H1 (cell line): Measurements from ENCODE around the gene ZNF407. TPM values are rescaled to one million over a fixed set of nuclear protein-coding genes. Genes with fewer than 3 reads are reported as not detected.
A peak's percentile ranks its signal among the peaks of the same experiment; 100 is the strongest.

Experiments used
- CTCF ChIA-PET: fragments of 300-600 bp; sonication (Branson Sonifier 250); formaldehyde crosslinking; loops from one replicate; lab custom pipeline; 2021; ENCODE audit not compliant: partially characterized antibody; lab: Charles Lee
- POLR2A ChIA-PET: fragments of 300-600 bp; sonication (Branson Sonifier 250); formaldehyde crosslinking; loops from one replicate; lab custom pipeline; 2021; ENCODE audit warnings: inconsistent platforms; ENCODE audit not compliant: partially characterized antibody; lab: Charles Lee
- DNase-seq, 2 experiments: peaks; one replicate each; pipeline versions ENCODE4 v3.0.0 to v3.0.0-alpha.2; 2010 to 2022; ENCODE audit warnings: low spot score in 2 of 2, low read depth in 1 of 2, mixed read lengths in 1 of 2
- FAIRE-seq: peaks from 2 replicates; lab custom pipeline; 2011; peaks lifted over from hg19 to GRCh38; lab: Jason Lieb, UNC
- H2AFZ ChIP-seq: 2 replicates; pipeline ENCODE4 v1.8.1; 2012; ENCODE audit warnings: low read length, inconsistent platforms
- H2AK5ac ChIP-seq: 2 replicates; pipeline ENCODE4 v1.6.1; 2013; ENCODE audit warnings: low read depth, low read length
- H2BK120ac ChIP-seq: replicated peaks from 2 replicates; pipeline ENCODE3; 2013; ENCODE audit warnings: low read depth, low read length, inconsistent platforms
- H2BK12ac ChIP-seq: 2 replicates; pipeline ENCODE4 v1.6.1; 2013; ENCODE audit warnings: low read depth, low read length
- H2BK15ac ChIP-seq: 2 replicates; pipeline ENCODE4 v1.6.1; 2013; ENCODE audit warnings: low read length
- H2BK20ac ChIP-seq: 2 replicates; pipeline ENCODE4 v1.6.1; 2013; ENCODE audit warnings: low read length
- H2BK5ac ChIP-seq: 2 replicates; pipeline ENCODE4 v1.6.1; 2013; ENCODE audit warnings: low read depth, low read length
- H3K14ac ChIP-seq: 2 replicates; pipeline ENCODE4 v1.6.1; 2013; ENCODE audit warnings: inconsistent platforms; ENCODE audit not compliant: insufficient read length
- H3K18ac ChIP-seq: 2 replicates; pipeline ENCODE4 v1.6.1; 2013; ENCODE audit warnings: low read length; ENCODE audit errors: extremely low read depth
- H3K23ac ChIP-seq: 2 replicates; pipeline ENCODE4 v1.6.1; 2013; ENCODE audit warnings: inconsistent platforms; ENCODE audit not compliant: insufficient read length
- H3K23me2 ChIP-seq: 2 replicates; pipeline ENCODE4 v1.6.1; 2013; ENCODE audit warnings: low read depth, low read length
- H3K27ac ChIP-seq: 2 replicates; pipeline ENCODE4 v1.6.1; 2011; ENCODE audit warnings: low read depth, low read length, inconsistent platforms
- H3K27me3 ChIP-seq, 4 experiments: replicated peaks in 1 of 4; 1 replicate in 1 of 4; 2 replicates in 3 of 4; pipeline versions ENCODE4 v1.6.1 to v1.8.1; 2011 to 2013; ENCODE audit warnings: low read length in 3 of 4, mild to moderate bottlenecking in 3 of 4, inconsistent platforms in 2 of 4, mixed read lengths in 2 of 4, moderate library complexity in 1 of 4; ENCODE audit not compliant: control insufficient read depth in 3 of 4, insufficient read depth in 3 of 4; ENCODE audit errors: extremely low read depth in 1 of 4
- H3K36me3 ChIP-seq, 4 experiments: 2 replicates each; pipeline versions ENCODE4 v1.6.1 to v1.8.1; 2011 to 2013; ENCODE audit warnings: mild to moderate bottlenecking in 4 of 4, low read length in 3 of 4, moderate library complexity in 2 of 4, control low read depth in 1 of 4, inconsistent platforms in 1 of 4; ENCODE audit not compliant: insufficient read depth in 4 of 4, control insufficient read depth in 2 of 4
- H3K4ac ChIP-seq: replicated peaks from 2 replicates; pipeline ENCODE3; 2013; ENCODE audit warnings: low read length, low read depth, mixed read lengths, inconsistent platforms; ENCODE audit not compliant: insufficient read length
- H3K4me1 ChIP-seq, 4 experiments: replicated peaks in 1 of 4; 1 replicate in 1 of 4; 2 replicates in 3 of 4; pipeline versions ENCODE4 v1.6.1 to v1.8.1; 2011 to 2013; ENCODE audit warnings: low read length in 3 of 4, inconsistent platforms in 2 of 4, mixed read lengths in 1 of 4; ENCODE audit not compliant: insufficient read depth in 4 of 4, control insufficient read depth in 3 of 4
- H3K4me2 ChIP-seq, 2 experiments: 2 replicates each; pipeline versions ENCODE4 v1.6.1 to v1.8.1; 2011 to 2013; ENCODE audit warnings: low read depth in 2 of 2, low read length in 2 of 2, control low read depth in 1 of 2, inconsistent platforms in 1 of 2, mild to moderate bottlenecking in 1 of 2; ENCODE audit not compliant: insufficient read depth in 1 of 2
- H3K4me3 ChIP-seq, 4 experiments: fragments of 200-600, 300-600 bp in 1 of 4; sonication (generic), shearing (Covaris generic), sonication (Bioruptor Twin) in 1 of 4; 2 replicates each; pipeline versions ENCODE4 v1.5.1 to v1.8.1; 2011 to 2016; ENCODE audit warnings: low read length in 4 of 4, low read depth in 3 of 4, control low read depth in 2 of 4, inconsistent platforms in 2 of 4, mild to moderate bottlenecking in 2 of 4, mixed read lengths in 1 of 4, moderate library complexity in 1 of 4; ENCODE audit not compliant: insufficient read depth in 2 of 4; ENCODE audit errors: extremely low read depth in 1 of 4
- H3K56ac ChIP-seq: replicated peaks from 2 replicates; pipeline ENCODE3; 2013; ENCODE audit warnings: low read depth, mild to moderate bottlenecking, mixed read lengths, low read length, inconsistent platforms; ENCODE audit not compliant: insufficient read length
- H3K79me1 ChIP-seq: 2 replicates; pipeline ENCODE4 v1.6.1; 2013; ENCODE audit warnings: low read depth, low read length, control low read depth
- H3K79me2 ChIP-seq, 2 experiments: 2 replicates each; pipeline versions ENCODE4 v1.6.1 to v1.8.1; 2012 to 2013; ENCODE audit warnings: low read length in 2 of 2, mild to moderate bottlenecking in 2 of 2, inconsistent platforms in 1 of 2; ENCODE audit not compliant: insufficient read depth in 2 of 2, control insufficient read depth in 1 of 2
- H3K9ac ChIP-seq, 4 experiments: replicated peaks in 1 of 4; 1 replicate in 1 of 4; 2 replicates in 3 of 4; pipeline versions ENCODE4 v1.6.1 to v1.8.1; 2011 to 2013; ENCODE audit warnings: low read depth in 3 of 4, low read length in 3 of 4, control low read depth in 2 of 4, mild to moderate bottlenecking in 2 of 4, moderate library complexity in 2 of 4, inconsistent platforms in 1 of 4; ENCODE audit errors: extremely low read depth in 1 of 4
- H3K9me3 ChIP-seq, 2 experiments: 2 replicates each; pipeline versions ENCODE4 v1.6.1 to v1.8.1; 2012 to 2013; ENCODE audit warnings: mild to moderate bottlenecking in 2 of 2, moderate library complexity in 2 of 2, control low read depth in 1 of 2, inconsistent platforms in 1 of 2, low read depth in 1 of 2, low read length in 1 of 2, mixed read lengths in 1 of 2; ENCODE audit not compliant: insufficient read depth in 2 of 2
- H4K20me1 ChIP-seq, 2 experiments: replicated peaks in 1 of 2; 2 replicates each; pipeline versions ENCODE3 to v1.8.1; 2011 to 2013; ENCODE audit warnings: inconsistent platforms in 2 of 2, low read length in 2 of 2, mild to moderate bottlenecking in 1 of 2; ENCODE audit not compliant: insufficient read depth in 2 of 2, control insufficient read depth in 1 of 2
- H4K5ac ChIP-seq: 2 replicates; pipeline ENCODE4 v1.6.1; 2013; ENCODE audit warnings: low read length, low read depth, mixed read lengths, inconsistent platforms; ENCODE audit not compliant: insufficient read length
- H4K8ac ChIP-seq: 2 replicates; pipeline ENCODE4 v1.8.0; 2013; ENCODE audit warnings: mild to moderate bottlenecking, moderate library complexity, low read length, inconsistent platforms; ENCODE audit not compliant: insufficient read depth; ENCODE audit errors: extremely low read depth
- H4K91ac ChIP-seq: replicated peaks from 2 replicates; pipeline ENCODE3; 2013; ENCODE audit warnings: low read length, mixed read lengths, inconsistent platforms; ENCODE audit not compliant: insufficient read length
- ATF2 ChIP-seq: IDR thresholded peaks from 2 replicates; pipeline ENCODE4 v1.6.1; 2012; ENCODE audit warnings: low read length, inconsistent platforms
- BRCA1 ChIP-seq: IDR thresholded peaks from 2 replicates; pipeline ENCODE4 v1.6.1; 2012; ENCODE audit warnings: low read depth, low read length, improper control_type of control experiment
- CREB1 ChIP-seq: IDR thresholded peaks from 2 replicates; pipeline ENCODE4 v1.6.1; 2012; ENCODE audit warnings: inconsistent platforms
- CTCF ChIP-seq, 3 experiments: IDR thresholded peaks; 1 replicate in 2 of 3; 2 replicates in 1 of 3; pipeline versions ENCODE4 v1.5.1 to v1.6.1; 2011; ENCODE audit warnings: low read length in 3 of 3, mild to moderate bottlenecking in 3 of 3, inconsistent platforms in 2 of 3, low read depth in 1 of 3, moderate library complexity in 1 of 3; ENCODE audit not compliant: insufficient read depth in 1 of 3; ENCODE audit errors: control extremely low read depth in 1 of 3
- RAD21 ChIP-seq, 2 experiments: IDR thresholded peaks in 1 of 2; conservative IDR thresholded peaks in 1 of 2; 2 replicates each; pipeline ENCODE4 v1.6.1; 2011; ENCODE audit warnings: low read depth in 2 of 2, low read length in 2 of 2, improper control_type of control experiment in 1 of 2, inconsistent platforms in 1 of 2, mild to moderate bottlenecking in 1 of 2, moderate library complexity in 1 of 2
- SP4 ChIP-seq: IDR thresholded peaks from 2 replicates; pipeline ENCODE4 v1.6.1; 2012; ENCODE audit warnings: low read length, inconsistent platforms
- TEAD4 ChIP-seq: IDR thresholded peaks from 2 replicates; pipeline ENCODE4 v1.6.1; 2012; ENCODE audit warnings: low read depth, low read length, inconsistent platforms, mixed read lengths
- WGBS, 2 experiments: shearing (Covaris generic) in 1 of 2; methylation state at CpG; one replicate each; pipeline versions ENCODE4 v1.1.6 to v1.1.7; 2013 to 2015; ENCODE audit warnings: low lambda C conversion rate in 2 of 2, mixed read lengths in 2 of 2, inconsistent platforms in 1 of 2, low coverage in 1 of 2, missing lambda C conversion rate in 1 of 2; ENCODE audit not compliant: insufficient replicate concordance in 2 of 2, insufficient coverage in 1 of 2, insufficient read length in 1 of 2; ENCODE audit errors: extremely low coverage in 1 of 2, missing lambda C conversion rate in 1 of 2; 5-methylcytosine and 5-hydroxymethylcytosine counted together
- polyA plus RNA-seq, 7 experiments: library from polyadenylated mRNA; depleted of rRNA in 3 of 7; stranded (reverse) in 5 of 7; unstranded in 2 of 7; fragments of >200 nt in 5 of 7; fragments of 200-250 nt in 2 of 7; gene quantifications; 1 replicate in 5 of 7; 2 replicates in 1 of 7; 4 replicates in 1 of 7; pipeline versions ENCODE4 v1.2.1 to v1.2.3, GENCODE V29; 2011 to 2013; ENCODE audit warnings: missing spikeins in 2 of 7, mixed read lengths in 2 of 7
- total RNA-seq: library from RNA; stranded (reverse); fragmentation: NEBNext Ultra II Directional; extraction: Animal tissue kit (Norgen Biotek cat#: 25700); gene quantifications from 2 replicates; pipeline ENCODE4 v1.2.1, GENCODE V29; 2021

The ZNF407 gene
- total and polyA plus RNA-seq, 2 of the 8 experiments (the other 6 are each of a cell fraction or from before 2014, with no cell fraction given) = 1.5 to 6.8 TPM

GRCh38 chr18:74819433-74820059 is 221.9 kb downstream of the ZNF407 start:
- H4K8ac ChIP-seq = peak overlapping the region; percentile 94; the same call in 1 of the 2 replicates
- H3K23ac ChIP-seq = no peak overlapping the region
- H3K4ac ChIP-seq = no peak overlapping the region
- H3K9me3 ChIP-seq = no peaks in the 10 kb centered on the region
- peak overlapping the region in 2 of 4 experiments; percentile 35 to 50; a peak in 2 of 7 replicates for H3K9ac ChIP-seq
- no peak overlapping the region for H3K56ac ChIP-seq
- H3K79me1 ChIP-seq = no peaks in the 10 kb centered on the region
- H2BK12ac ChIP-seq = peak overlapping the region; percentile 96; the same call in 1 of the 2 replicates
- peak overlapping the region; percentile 81; the same call in 1 of the 2 replicates for H3K18ac ChIP-seq
- peak overlapping the region in 1 of 4 experiments; percentile 39; a peak in 2 of 8 replicates for H3K4me3 ChIP-seq
- no peaks in the 10 kb centered on the region for H3K23me2 ChIP-seq
- peak overlapping the region; percentile 92 for H4K5ac ChIP-seq
- H2BK15ac ChIP-seq = no peak overlapping the region
- H4K91ac ChIP-seq = peak overlapping the region; percentile 77
- H3K4me2 ChIP-seq = peak overlapping the region; percentile 59 to 64; a peak in 3 of 4 replicates
- H2BK120ac ChIP-seq = no peak overlapping the region
- peak overlapping the region; percentile 76; the same call in 1 of the 2 replicates for H3K27ac ChIP-seq
- 35% methylated on average over 7 of the region's 7 CpGs; no CpG with 5 or more reads in 1 of the 2 experiments for WGBS, 2 experiments
- peak overlapping the region; percentile 100 for H2AFZ ChIP-seq
- H3K4me1 ChIP-seq = peaks cover 3 to 15% (median 10%) of the 10 kb centered on the region in 4 experiments; a peak in 6 of 7 replicates
- H3K27me3 ChIP-seq = no peaks in the 10 kb centered on the region
- no peaks in the 10 kb centered on the region for H3K36me3 ChIP-seq
- H2AK5ac ChIP-seq = no peak overlapping the region
- CTCF ChIA-PET = interaction anchor here (0.7 to 3.1 kb wide), 34 partner anchors 9 to 637 kb away, joined by 3 to 17 read pairs (median 3); no protein-coding TSS in a partner anchor
- no peak overlapping the region for H3K14ac ChIP-seq
- H3K79me2 ChIP-seq = no peaks in the 10 kb centered on the region
- no peaks in the 10 kb centered on the region for H4K20me1 ChIP-seq
- peak overlapping the region; percentile 91 for H2BK5ac ChIP-seq
- POLR2A ChIA-PET = interaction anchor here (1.5 kb wide), 1 partner anchor 15 kb away, joined by 5 read pairs; no protein-coding TSS in a partner anchor
- 0 out of 2 replicates have a peak overlapping the region, but pooled peaks have one; percentile 34 for H2BK20ac ChIP-seq
- FAIRE-seq = peak; percentile 86
- DNase-seq = peak; percentile 70 to 75
- TF ChIP-seq CTCF (IDR thresholded peaks at IDR 0.05; ENCODE audit: control extremely low read depth in 1 of 3, insufficient read depth in 1 of 3, low read depth in 1 of 3, low read length in 3 of 3) (peak; percentile 72 to 95 (median 87)), SP4 (0 out of 2 replicates have a peak, but pooled peaks have one; percentile 52), ATF2 (0 out of 2 replicates have a peak, but pooled peaks have one; percentile 46), TEAD4 (0 out of 2 replicates have a peak, but pooled peaks have one; percentile 30), RAD21 (IDR thresholded peaks at IDR 0.05 in 1 of 2, conservative IDR thresholded peaks at IDR 0.05 in 1 of 2; ENCODE audit: low read depth in 2 of 2, low read length in 2 of 2) (peak; percentile 61 to 69), CREB1 (peak; percentile 53; the same call in 1 of the 2 replicates), BRCA1 (no peak)
